ENCODE data around the gene MYOM1.

The MYOM1 gene

DNA sequence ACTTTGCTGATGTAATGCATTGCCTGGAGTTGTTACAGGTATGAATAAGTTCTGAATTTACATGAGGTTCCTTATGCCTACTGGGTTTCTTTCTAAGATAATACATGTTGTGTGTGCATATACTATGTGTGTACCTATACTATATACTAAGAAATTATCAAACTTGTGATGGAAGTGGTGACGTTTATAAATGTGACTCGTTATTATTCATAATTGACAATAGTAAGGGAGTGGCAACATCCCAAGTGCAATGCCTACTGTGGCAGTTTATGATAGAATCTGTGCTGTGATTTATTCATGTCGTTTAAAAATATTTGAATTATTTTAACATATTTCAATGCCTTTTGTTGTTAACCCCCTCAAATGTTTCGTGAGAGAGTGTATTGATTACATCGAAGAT lies 29.9 kb downstream of the MYOM1 start:
- DNase-seq (ENCODE audit: low read depth, low spot score) = no peak

DNA sequence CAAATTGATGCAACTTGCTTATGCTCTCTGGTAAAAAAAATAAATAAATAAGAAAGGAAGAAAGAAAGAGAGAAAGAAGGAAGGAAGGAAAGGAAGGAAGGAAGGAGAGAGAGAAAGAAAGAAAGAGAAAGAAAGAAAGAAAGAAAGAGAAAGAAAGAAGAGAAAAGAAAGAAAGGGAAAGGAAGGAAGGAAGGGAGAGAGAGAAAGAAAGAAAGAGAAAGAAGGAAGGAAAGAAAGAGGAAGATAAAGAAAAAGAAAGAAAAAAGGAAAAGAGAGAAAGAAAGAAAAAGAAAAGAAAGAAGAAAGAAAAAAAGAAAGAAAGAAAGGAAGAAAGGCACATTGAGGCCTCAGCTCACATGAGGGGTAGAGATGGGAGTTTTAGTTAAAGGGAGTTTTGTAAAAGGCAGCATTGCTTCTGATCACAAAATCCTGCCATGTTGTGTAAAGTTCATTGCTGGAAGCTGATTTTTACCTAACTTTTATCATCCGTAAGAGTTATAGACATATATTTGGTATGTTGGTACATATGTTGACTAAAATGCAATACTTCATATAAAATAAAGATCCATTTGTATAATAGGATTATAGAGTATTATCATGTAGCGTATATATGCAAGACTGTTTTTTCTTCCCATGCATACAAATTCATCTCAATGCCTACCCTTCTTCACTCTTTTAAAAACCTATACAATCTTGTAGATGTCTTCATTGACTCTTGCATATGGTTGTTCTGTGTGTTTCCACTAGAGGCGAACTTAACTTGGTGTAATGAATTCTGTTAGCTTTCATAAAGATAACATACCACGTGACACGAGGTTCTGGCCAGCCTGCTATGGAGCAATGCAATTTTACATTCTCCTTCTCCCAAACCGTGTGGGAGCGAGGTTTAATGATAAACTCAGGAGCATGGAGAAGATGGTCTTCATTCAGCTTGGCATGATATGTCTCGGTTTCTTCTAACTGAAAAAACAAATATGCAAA lies 32.8 kb downstream of the MYOM1 start:
- DNase-seq (ENCODE audit: low read depth, low spot score) = no peak

DNA sequence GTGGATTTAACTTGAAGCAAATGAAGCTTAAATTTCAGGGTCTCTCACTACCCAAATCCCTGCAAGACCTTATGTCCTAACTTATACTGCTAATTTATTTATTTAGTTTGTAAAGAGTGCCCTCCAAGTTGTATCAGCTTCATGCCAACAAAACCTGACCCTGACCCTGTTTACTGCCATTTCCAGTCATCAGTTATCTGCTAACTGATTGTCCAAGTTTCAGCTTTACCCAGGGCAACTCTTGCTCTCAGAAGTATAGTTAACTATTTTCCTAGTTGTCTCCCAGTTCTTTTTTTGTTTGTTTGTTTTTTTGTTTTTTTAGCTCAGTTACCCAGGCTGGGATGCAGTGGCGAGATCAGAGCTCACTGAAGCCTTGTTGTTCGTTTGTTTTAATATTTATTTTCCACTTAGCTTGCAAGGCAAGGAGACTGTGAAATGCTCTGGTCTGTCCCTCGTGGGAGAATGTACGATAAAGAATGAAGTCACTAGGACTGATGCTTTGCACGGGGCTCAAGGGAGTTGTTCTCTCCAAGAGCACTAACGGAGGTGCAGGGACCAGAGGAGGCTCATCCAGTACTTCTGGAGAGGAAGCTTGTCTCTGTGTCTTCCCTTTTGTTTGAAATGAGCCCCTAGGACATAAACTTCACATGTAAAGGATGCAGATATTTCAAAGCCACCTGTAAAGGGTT lies 35.3 kb downstream of the MYOM1 start:
- DNase-seq (ENCODE audit: low read depth, low spot score) = no peak

DNA sequence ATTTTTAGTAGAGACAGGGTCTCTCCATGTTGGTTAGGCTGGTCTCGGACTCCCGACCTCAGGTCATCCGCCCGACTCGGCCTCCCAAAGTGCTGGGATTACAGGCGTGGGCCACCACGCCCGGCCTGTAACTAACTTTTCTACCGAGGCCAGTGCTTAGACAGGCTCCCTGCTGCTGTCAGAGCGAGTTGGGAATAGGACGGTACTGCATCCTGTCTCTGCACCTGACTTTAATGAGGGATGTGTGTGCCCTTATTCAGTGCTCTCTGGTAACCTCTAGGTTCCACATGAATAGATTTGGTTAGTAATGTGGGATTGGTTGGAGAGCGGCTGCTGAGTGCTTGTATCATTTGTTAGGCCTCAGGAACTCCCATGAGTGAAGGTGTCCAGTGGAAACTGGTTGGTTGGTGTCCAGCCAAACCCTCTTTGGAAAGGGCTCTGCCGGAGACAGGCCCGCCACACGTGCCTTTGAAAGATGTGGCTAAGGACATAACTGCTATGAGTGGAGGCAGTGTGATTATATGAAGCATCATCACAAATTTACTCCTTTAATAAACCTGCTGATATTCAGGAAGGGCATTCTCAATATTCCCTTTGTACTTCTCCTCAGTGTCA lies 36.6 kb downstream of the MYOM1 start:
- DNase-seq (ENCODE audit: low read depth, low spot score) = no peak

DNA sequence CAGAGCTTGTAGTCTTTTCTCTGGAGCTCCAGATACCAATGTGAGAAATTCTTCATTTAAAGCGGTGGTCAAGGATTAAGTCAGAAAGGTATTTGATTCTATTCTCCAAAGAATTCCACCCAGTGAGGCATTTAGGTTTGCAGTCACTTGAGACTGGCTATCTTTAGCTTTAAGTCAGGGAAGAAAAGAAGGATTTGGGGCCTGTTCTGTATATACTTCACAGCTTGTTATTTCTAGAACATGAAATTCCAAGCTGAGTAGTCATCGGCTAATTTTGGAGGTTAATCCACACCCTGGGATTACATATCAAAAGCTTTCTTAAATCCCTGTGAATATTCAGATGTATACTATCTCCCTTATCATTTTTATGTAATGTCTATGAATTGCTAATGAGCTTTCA lies 39.4 kb downstream of the MYOM1 start:
- no peak for DNase-seq (ENCODE audit: low read depth, low spot score)

DNA sequence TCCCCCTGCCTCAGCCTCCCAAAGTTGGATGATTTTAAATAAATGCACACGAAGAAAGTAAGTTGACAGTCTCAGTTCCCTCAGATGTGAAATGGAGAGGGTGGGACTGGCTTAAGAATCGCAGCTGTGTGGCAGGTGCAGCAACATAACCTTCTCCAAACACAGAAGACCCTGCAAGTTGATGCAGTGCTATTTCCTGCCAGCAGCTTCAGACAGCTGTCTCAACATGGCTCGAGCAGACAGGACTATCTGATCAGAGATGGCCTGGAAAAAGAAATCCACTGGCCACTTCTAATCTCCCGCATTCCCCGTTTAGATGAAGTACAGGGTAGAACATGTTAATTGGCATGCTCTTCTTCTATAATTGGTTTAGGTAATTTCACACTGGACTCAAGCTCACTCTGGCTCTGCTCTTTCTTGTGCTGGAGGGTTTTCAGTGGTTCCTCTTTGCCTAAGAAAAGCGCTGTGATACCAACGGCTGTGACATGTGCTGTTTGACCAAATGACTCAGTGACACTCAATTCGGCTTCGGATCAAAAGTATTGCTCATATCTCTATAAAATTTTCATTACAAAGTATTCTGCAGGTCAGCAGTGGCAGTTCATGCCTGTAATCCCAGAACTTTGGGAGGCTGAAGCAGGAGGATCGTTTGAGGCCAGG lies 40.2 kb downstream of the MYOM1 start:
- DNase-seq (ENCODE audit: low read depth, low spot score) = no peak

DNA sequence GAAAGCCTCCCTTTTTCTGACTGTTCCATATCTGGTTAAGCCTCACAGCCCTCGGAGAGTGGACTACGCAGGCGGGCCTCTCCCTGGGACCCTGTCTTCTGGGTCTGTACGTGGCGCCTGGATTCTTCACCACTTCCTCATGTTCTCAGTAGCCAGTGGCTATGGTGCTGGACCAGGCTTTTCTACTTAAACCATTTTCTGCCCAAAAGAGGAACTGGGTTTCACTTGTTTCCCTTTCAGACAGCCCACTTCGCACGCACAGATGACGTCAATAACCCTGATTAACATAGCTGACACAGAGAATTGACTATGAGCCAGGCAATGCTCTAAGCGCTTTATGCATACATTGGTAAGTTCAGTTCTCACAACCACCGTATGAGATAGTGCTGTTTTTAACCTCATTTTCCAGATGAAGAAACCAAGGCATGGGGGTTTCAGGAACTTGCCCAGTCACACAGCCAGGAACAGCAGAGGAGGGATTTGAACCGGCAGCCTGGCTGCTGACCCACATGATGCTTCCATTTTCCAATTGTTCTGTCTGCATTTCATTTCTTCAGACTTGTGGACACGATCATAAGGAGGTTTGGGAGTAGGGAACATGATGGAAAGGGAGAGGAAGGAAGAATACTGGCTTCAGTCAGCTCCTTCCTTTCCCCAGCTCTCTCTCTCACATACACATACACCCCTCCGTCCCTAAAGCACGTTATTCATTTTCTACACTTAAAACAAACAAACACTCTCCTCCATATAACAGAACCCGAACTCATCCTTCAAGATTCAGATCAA lies 41.7 kb downstream of the MYOM1 start:
- DNase-seq (ENCODE audit: low read depth, low spot score) = no peak

DNA sequence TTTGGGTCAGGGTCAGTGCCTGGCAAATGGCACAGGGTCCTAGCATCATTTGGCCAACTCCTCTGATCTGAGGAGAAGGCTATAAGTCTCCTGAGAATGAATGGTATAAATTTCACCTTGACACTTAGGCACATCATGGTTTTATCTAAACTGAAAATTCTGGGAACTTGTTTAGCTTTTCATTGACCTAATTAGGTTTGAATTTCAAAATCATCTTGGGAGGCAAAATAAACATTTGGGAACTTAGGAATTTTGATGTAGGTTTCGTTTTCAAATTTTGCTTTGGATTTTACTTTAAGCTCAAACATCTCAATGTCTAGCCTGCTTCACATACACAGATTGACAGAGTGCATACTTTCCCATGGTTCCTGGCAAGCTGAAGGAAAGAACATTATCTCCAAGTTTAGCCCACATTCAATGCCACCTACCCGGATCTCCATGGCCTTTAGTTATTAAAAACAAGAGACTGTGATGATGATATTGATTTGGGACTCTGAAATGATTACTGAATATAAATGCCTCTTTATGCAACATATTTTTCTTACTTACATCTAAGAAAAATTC lies 44.5 kb downstream of the MYOM1 start:
- no peak for DNase-seq (ENCODE audit: low read depth, low spot score)

DNA sequence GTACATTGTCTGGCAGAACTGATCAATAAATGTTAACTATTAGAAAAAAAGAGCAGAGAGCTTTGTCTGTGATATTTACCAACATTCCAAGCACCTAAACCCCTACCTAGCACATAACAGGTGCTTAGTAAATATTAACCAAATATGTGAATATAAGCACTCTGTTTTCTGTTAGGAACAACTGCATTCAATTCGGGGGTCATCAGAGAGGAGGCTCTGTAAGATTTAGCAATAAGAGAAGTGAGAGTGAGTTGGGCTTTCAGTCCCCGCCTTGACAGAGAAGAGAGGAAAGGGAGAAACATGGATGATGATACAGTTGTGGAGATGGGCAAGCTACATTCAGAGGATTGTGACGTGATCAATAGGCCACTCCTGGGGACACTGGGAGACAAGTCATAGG lies 47.7 kb downstream of the MYOM1 start:
- DNase-seq (ENCODE audit: low read depth, low spot score) = no peak

DNA sequence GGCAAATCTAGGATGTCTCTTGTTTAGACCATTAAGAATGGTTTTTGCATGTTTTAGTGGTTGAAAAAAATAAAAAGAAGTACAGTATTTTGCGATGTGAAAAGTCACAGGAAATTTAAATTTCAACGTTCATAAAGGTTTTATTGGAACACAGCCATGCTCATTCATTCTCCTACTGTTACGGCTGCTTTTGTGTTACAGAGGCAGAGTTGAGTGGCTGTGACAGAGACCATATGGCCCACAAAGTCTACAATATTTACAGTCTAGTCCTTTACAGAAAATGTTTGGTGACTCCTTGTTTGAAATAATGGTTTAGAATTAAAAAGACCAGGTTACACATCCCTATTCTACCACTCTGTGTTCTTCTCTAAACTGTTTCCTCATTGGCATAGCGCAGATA lies 48.1 kb downstream of the MYOM1 start:
- DNase-seq (ENCODE audit: low read depth, low spot score) = no peak

DNA sequence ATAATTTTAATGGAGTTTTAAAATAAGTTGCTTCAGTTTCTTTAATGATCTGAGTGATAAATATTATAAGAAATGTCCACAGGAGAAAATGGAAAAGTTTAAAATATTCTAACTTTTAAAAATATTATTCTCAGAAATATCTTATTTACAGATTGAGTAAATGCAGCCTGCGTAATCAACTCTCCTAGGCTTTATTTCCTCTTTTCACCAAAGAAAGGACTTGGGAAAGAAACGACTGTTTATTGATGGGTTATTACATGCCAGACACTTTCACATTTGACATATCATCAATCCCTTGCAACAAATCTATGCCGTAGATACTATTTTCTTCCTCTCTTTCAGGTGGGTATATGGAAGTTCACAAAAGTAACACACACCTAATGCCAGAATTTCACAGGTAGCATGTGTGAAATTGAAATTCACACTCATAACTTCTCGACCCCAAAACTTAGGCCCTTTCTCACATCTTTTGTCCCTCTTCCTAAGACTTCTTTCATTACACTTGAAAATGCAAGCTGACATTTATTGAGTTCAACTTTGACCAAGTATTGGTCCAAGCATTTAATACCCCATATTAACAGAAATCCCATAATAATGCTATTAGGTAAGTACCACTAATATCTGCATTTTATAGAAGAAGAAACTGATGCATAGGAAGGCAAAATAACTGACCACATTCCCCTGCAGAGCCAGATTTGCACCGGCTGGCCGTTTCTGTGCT lies 49.2 kb downstream of the MYOM1 start:
- DNase-seq (ENCODE audit: low read depth, low spot score) = no peak

DNA sequence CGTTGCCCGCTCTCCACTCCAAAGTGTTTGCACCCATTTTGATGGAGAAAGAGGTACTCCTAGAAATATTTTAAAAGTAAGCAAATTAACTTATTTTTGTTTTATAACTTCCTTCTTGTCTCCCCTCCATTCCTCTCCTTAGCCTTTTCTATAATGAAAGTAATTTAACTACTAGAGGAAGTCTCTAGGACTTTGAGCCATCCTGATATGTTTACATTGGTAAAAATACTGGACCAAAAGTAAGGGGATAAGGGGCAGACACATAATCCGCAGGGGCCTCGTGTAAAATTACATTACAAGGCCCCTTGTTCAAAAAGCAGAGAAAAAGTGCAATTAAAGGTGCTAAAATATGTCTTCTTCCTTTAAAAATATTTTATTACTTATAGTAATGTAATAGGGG lies 55.4 kb downstream of the MYOM1 start:
- DNase-seq (ENCODE audit: low read depth, low spot score) = no peak

DNA sequence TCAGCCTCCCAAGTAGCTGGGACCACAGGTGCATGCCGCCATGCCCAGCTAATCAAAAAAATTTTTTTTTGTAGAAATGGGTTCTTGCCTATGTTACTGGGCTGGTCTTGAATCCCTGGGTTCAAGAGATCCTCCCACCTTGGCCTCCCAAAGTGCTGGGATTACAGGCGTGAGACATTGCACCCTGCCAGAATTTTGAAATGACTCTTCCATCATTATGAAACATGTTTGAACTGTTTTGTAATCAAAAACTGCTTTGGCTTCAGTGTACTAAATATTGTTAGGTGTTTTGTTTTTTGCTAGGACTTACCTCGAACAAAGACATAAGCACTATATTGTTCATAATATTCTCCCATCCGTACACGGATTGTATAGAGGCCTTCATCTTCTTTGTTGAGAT lies 55.8 kb downstream of the MYOM1 start:
- DNase-seq (ENCODE audit: low read depth, low spot score) = no peak

DNA sequence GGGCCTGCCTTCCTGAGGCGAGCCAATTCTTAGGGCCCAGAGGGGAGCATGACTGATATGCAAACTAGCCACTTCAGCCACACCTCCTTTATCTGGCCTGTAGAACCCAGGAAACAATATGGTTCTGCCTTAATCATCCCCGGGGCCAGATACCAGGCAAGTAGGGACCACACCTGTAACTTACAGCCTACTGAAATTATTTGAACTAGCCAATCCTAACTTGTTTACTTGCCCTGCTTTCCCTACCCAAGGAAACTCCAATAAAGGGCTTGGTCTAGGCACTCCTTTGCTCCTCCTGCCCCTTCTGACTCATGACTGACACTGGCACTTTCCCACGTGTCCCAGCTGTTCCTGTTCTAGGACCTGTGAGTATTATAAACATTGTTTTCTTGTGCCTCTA lies 57.6 kb downstream of the MYOM1 start:
- no peak for DNase-seq (ENCODE audit: low read depth, low spot score)

DNA sequence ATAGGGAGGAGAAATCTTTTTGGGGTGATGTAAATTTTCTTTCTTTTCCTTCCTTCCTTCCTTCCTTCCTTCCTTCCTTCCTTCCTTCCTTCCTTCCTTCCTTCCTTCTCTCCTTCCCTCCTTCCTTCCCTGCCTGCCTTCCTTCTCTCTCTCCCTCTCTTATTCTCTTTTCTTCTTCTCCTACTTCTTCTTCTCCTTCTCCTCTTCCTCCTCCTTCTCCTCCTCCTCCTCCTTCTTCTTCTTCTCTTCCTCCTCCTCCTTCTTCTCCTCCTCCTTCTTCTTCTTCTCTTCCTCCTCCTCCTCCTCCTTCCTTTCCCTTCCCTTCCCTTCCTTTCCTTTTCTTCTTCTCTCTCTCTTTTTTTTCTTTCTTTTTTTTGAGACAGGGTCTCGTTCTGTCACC lies 59.9 kb downstream of the MYOM1 start:
- DNase-seq (ENCODE audit: low read depth, low spot score) = no peak

DNA sequence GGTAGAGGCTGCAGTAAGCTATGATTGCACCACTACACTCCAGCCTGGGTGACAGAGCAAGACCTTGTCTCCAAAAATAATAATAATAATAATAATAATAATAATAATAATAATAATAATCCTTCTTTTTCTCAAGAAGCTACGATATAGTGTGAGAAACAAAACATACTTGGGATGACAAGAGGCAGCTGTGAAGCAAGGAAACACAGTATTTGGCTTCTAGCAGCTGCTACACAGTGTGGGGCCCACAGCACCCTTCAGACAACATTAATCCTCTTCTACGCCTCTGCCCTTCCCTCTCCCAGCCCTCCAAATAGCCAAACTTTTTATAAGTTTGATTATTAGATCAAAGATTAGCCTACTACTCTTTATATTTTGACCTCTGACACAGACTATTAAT lies 62.2 kb downstream of the MYOM1 start:
- DNase-seq (ENCODE audit: low read depth, low spot score) = no peak

DNA sequence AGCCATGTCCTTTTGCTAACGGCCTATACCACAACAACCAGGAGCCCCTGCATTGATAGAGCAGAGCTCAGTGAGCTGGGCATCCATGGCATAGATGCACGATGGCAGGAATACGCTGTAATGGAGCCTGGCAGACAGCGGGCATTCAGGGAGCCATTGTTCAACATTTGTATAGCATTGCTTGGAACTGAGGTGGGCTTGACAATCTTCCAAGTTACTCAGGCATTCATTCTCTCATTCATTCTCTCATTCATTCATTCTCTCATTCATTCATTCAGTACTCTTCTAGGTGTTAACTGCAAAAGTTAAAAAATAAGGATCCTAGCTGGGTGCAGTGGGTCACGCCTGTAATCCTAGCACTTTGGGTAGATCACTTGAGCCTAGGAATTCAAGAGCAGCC lies 62.7 kb downstream of the MYOM1 start:
- no peak for DNase-seq (ENCODE audit: low read depth, low spot score)

DNA sequence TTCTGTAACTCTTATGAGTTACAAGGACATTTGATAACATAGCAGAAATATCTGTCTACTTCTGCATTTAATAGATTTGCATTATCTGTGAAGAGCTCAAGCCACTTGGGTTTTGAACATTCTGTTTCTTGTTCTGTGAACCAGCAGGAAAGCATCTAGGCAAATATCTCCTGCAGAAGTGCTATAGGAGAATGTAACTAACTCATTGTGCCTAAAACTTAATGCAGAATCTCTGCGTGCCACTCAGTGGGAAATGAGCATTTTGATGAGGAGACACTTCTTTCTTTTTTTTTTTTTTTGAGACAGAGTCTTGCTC lies 63.5 kb downstream of the MYOM1 start:
- DNase-seq (ENCODE audit: low read depth, low spot score) = no peak

DNA sequence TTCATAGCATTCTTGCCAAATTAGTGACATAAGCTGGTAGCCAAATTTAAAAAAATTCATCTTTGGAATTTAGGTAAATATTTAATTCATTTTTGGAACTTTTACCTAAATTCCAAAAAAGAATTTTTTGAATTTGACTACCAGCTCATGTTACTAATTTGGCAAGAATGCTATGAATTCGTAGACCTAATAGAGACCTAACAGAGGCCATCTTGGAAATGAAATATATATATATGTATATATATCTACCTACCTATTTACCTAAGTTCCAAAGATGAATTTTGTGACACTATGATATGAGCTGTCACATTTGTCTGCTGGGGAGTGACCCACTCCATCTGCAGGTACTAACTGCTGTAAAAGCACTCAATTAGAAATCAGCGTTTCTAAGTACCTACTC lies 65.6 kb downstream of the MYOM1 start:
- DNase-seq (ENCODE audit: low read depth, low spot score) = no peak

DNA sequence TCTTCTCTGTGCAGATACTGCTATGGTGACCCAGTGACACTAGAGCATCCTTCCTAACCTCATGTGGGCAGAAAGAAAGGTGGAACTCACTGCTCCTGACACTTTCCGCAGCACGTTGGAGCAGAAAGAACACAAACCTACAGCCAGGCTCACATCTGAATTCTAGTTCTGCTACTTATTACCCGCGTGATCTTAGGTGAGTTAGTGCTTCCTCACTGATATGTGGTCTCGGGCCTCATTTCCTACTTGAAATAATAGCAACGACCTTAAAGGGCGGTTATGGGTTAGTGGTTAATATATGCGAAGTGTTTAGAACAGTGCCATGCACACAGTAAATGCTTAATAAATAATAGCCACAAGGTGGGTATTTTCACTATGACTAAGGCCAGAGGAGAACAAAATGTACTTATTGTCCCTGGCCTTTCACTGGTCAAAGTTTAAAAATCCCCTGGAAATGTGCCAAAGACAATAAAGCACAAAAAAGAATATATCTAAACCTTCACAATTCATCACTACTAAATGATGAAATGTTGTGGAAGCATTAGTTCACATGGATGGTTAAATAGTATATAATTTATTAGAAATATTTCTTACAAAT lies 66.6 kb downstream of the MYOM1 start:
- DNase-seq (ENCODE audit: low read depth, low spot score) = no peak

All from ELF-1 (cell line).